ENCODE data around the gene MAML3.

GRCh38 chr4:139690419-139690818 lies 463.6 kb downstream of the MAML3 start:
- TF ChIP-seq POLR2A (IDR thresholded peaks at IDR 0.05; ENCODE audit: low read length) (no peak), GATA1 (IDR thresholded peaks at IDR 0.05; ENCODE audit: low read depth, low read length) (no peak)
